Thoracic aorta (tissue), 2 donors: Measurements from ENCODE around the gene COL9A2. TPM values are rescaled to one million over a fixed set of nuclear protein-coding genes. Genes with fewer than 3 reads are reported as not detected.

ENCODE experiments used
- ATAC-seq: fragments of 150-250 bp; one replicate; pipeline ENCODE4 v1.8.0; 2017; ENCODE audit warnings: low read depth; ENCODE audit not compliant: insufficient number of reproducible peaks, low FRiP score
- DNase-seq: peaks from one replicate; pipeline ENCODE4 v3.0.0-alpha.2; 2020; ENCODE audit warnings: low spot score
- H3K27ac ChIP-seq, 2 donors: fragments of 200-600 bp; sonication (generic); 1 replicate in 1 of 2; 2 replicates in 1 of 2; pipeline ENCODE4 v1.5.1; 2016; ENCODE audit warnings: mild to moderate bottlenecking in 2 of 2, moderate library complexity in 2 of 2
- H3K27me3 ChIP-seq: fragments of 200-600 bp; sonication (generic); replicated peaks from 2 replicates; pipeline ENCODE4 v1.6.0; 2016; ENCODE audit warnings: mild to moderate bottlenecking; ENCODE audit not compliant: insufficient read depth
- H3K36me3 ChIP-seq: fragments of 200-600 bp; sonication (generic); one replicate; pipeline ENCODE4 v1.5.1; 2016
- H3K4me1 ChIP-seq, 2 donors: fragments of 200-600 bp; sonication (generic); 1 replicate in 1 of 2; 2 replicates in 1 of 2; pipeline versions ENCODE4 v1.5.1 to v1.6.0; 2016; ENCODE audit warnings: low read depth in 2 of 2, mild to moderate bottlenecking in 1 of 2; ENCODE audit not compliant: control insufficient read depth in 1 of 2
- H3K4me3 ChIP-seq: fragments of 200-600 bp; sonication (generic); 2 replicates; pipeline ENCODE4 v1.5.1; 2016; ENCODE audit warnings: mild to moderate bottlenecking
- H3K9me3 ChIP-seq: fragments of 200-600 bp; sonication (generic); 2 replicates; pipeline ENCODE4 v1.5.1; 2016
- CTCF ChIP-seq: fragments of 200-600 bp; sonication (generic); IDR thresholded peaks from one replicate; pipeline ENCODE4 v1.5.1; 2019; ENCODE audit warnings: antibody characterized with exemption
- total RNA-seq, 2 donors: library from RNA; depleted of rRNA; stranded (reverse); fragments of >200 nt; gene quantifications; one replicate each; pipeline versions ENCODE4 v1.1.0 to v1.2.3, GENCODE V29; 2016

Gene COL9A2
- total RNA-seq, 2 donors from 2014 or later, result 16.7 to 36.4 TPM

GRCh38 chr1:40307186-40307585, 9.9 kb downstream of the COL9A2 start:
- ATAC-seq (no peak), DNase-seq (no peak)
- Histone ChIP-seq H3K27me3 (no peaks in the 10 kb centered on the region), H3K9me3 (no peaks in the 10 kb centered on the region), H3K4me3 (no peak overlapping the region), H3K4me1 (peaks cover 3 to 29% of the 10 kb centered on the region in 2 donors), H3K27ac (no peak overlapping the region), H3K36me3 (no peaks in the 10 kb centered on the region)
- no peak for TF ChIP-seq CTCF

- no peak for TF ChIP-seq CTCF
- no peak for ATAC-seq
- no peaks in the 10 kb centered on the region for H3K27me3 ChIP-seq
- peaks cover 3 to 29% of the 10 kb centered on the region in 2 donors for H3K4me1 ChIP-seq
- H3K9me3 ChIP-seq, result no peaks in the 10 kb centered on the region
- no peak overlapping the region for H3K4me3 ChIP-seq
- no peaks in the 10 kb centered on the region for H3K36me3 ChIP-seq
- no peak overlapping the region for H3K27ac ChIP-seq
- DNase-seq, result no peak
These were observed 10.8 kb downstream of the COL9A2 start for GRCh38 chr1:40306296-40306695.

GRCh38 chr1:40305871-40306270, 11.2 kb downstream of the COL9A2 start:
- H3K36me3 ChIP-seq, result no peaks in the 10 kb centered on the region
- no peak overlapping the region for H3K4me3 ChIP-seq
- peaks cover 3 to 29% of the 10 kb centered on the region in 2 donors for H3K4me1 ChIP-seq
- no peak for TF ChIP-seq CTCF
- ATAC-seq (no peak), DNase-seq (no peak)
- no peaks in the 10 kb centered on the region for H3K9me3 ChIP-seq
- no peaks in the 10 kb centered on the region for H3K27me3 ChIP-seq
- no peak overlapping the region for H3K27ac ChIP-seq

- ATAC-seq (no peak), DNase-seq (no peak)
- TF ChIP-seq CTCF, result no peak
- Histone ChIP-seq H3K4me1 (peaks cover 3 to 29% of the 10 kb centered on the region in 2 donors), H3K9me3 (no peaks in the 10 kb centered on the region), H3K27me3 (no peaks in the 10 kb centered on the region), H3K27ac (no peak overlapping the region), H3K36me3 (no peaks in the 10 kb centered on the region), H3K4me3 (no peak overlapping the region)
These were observed 11.6 kb downstream of the COL9A2 start for GRCh38 chr1:40305451-40305850.

GRCh38 chr1:40303790-40304189, 13.3 kb downstream of the COL9A2 start:
- no peaks in the 10 kb centered on the region for H3K9me3 ChIP-seq
- no peak overlapping the region for H3K4me3 ChIP-seq
- no peaks in the 10 kb centered on the region for H3K27me3 ChIP-seq
- no peaks in the 10 kb centered on the region for H3K36me3 ChIP-seq
- H3K27ac ChIP-seq, result no peak overlapping the region
- no peak for TF ChIP-seq CTCF
- ATAC-seq (no peak), DNase-seq (no peak)
- H3K4me1 ChIP-seq, result peaks cover under 1 to 13% of the 10 kb centered on the region in 2 donors
